UCSD-AML1 (cell line): ENCODE measurements around the gene RIMBP2.

Experiments
- DNase-seq: peaks from one replicate; lab custom pipeline; 2025; ENCODE audit not compliant: unreplicated experiment; lab: John Stamatoyannopoulos, UW

RIMBP2 gene

GRCh38 chr12:130520784-130521183 lies 195.3 kb downstream of the RIMBP2 start:
- no peak for DNase-seq

- DNase-seq, result no peak
These were observed 198.5 kb downstream of the RIMBP2 start for GRCh38 chr12:130517588-130517987.

- DNase-seq, result no peak
These were observed 201.9 kb downstream of the RIMBP2 start for GRCh38 chr12:130514149-130514551.

GRCh38 chr12:130513556-130513955 lies 202.5 kb downstream of the RIMBP2 start:
- DNase-seq, result no peak

- no peak for DNase-seq
These were observed 204.8 kb downstream of the RIMBP2 start for GRCh38 chr12:130511285-130511684.

GRCh38 chr12:130509454-130509853 lies 206.6 kb downstream of the RIMBP2 start:
- no peak for DNase-seq

- DNase-seq, result no peak
These were observed 207.3 kb downstream of the RIMBP2 start for GRCh38 chr12:130508847-130509246.

- DNase-seq, result no peak
These were observed 207.8 kb downstream of the RIMBP2 start for GRCh38 chr12:130508318-130508717.

- DNase-seq, result no peak
These were observed 209.3 kb downstream of the RIMBP2 start for GRCh38 chr12:130506844-130507243.

- DNase-seq, result no peak
These were observed 211.3 kb downstream of the RIMBP2 start for GRCh38 chr12:130504840-130505175.

- no peak for DNase-seq
These were observed 211.8 kb downstream of the RIMBP2 start for GRCh38 chr12:130504110-130504839.

GRCh38 chr12:130501821-130502220 lies 214.3 kb downstream of the RIMBP2 start:
- no peak for DNase-seq

GRCh38 chr12:130500835-130501330 lies 215.2 kb downstream of the RIMBP2 start:
- DNase-seq, result no peak

GRCh38 chr12:130499474-130499873 lies 216.6 kb downstream of the RIMBP2 start:
- no peak for DNase-seq

- DNase-seq, result no peak
These were observed 217.3 kb downstream of the RIMBP2 start for GRCh38 chr12:130498589-130499385.

GRCh38 chr12:130497991-130498390 lies 218.1 kb downstream of the RIMBP2 start:
- DNase-seq, result no peak

GRCh38 chr12:130497321-130497720 lies 218.8 kb downstream of the RIMBP2 start:
- no peak for DNase-seq

- no peak for DNase-seq
These were observed 219.5 kb downstream of the RIMBP2 start for GRCh38 chr12:130496516-130497120.

- no peak for DNase-seq
These were observed 220.9 kb downstream of the RIMBP2 start for GRCh38 chr12:130495156-130495555.

- no peak for DNase-seq
These were observed 221.4 kb downstream of the RIMBP2 start for GRCh38 chr12:130494736-130495135.

- DNase-seq, result no peak
These were observed 222.1 kb downstream of the RIMBP2 start for GRCh38 chr12:130493951-130494350.
